Cerebellar nuclear complex (tissue), 1 donor: ENCODE results near the gene CCDC92.

Experiments used
- DNase-seq, 2 experiments: peaks; one replicate each; lab custom pipeline; 2025; lab: John Stamatoyannopoulos, UW

CCDC92 gene

GRCh38 chr12:123889848-123890535 lies 82.6 kb downstream of the CCDC92 start:
- no peak for DNase-seq

- DNase-seq: no peak
These were observed 83.6 kb downstream of the CCDC92 start for GRCh38 chr12:123888989-123889388.

GRCh38 chr12:123886931-123887582 lies 85.6 kb downstream of the CCDC92 start:
- no peak for DNase-seq

GRCh38 chr12:123886258-123886657 lies 86.4 kb downstream of the CCDC92 start:
- DNase-seq: no peak
